Kidney (tissue), 14 donors: ENCODE data around the gene PPP2R2B. TPM values are rescaled to one million over a fixed set of nuclear protein-coding genes. Genes with fewer than 3 reads are reported as not detected.

Experiments used
- DNase-seq, 5 donors: peaks; one replicate each; pipeline ENCODE4 v3.0.0-alpha.2; 2013 to 2020
- FAIRE-seq: peaks from 2 replicates; lab custom pipeline; 2012; peaks lifted over from hg19 to GRCh38; lab: Jason Lieb, UNC
- H3K27ac ChIP-seq, 2 donors: one replicate each; pipeline ENCODE4 v1.7.0; 2013; ENCODE audit warnings: low read depth in 2 of 2, low read length in 2 of 2, inconsistent platforms in 1 of 2
- H3K27me3 ChIP-seq: one replicate; pipeline ENCODE4 v1.7.1; 2013; ENCODE audit warnings: low read length, inconsistent platforms; ENCODE audit not compliant: control insufficient read depth, insufficient read depth
- H3K36me3 ChIP-seq, 3 donors: one replicate each; pipeline versions ENCODE4 v1.7.0 to v1.7.1; 2013; ENCODE audit warnings: low read length in 3 of 3, control low read depth in 1 of 3, inconsistent platforms in 1 of 3; ENCODE audit not compliant: insufficient read depth in 3 of 3, control insufficient read depth in 2 of 3
- H3K4me1 ChIP-seq, 3 donors: one replicate each; pipeline versions ENCODE4 v1.7.0 to v1.7.1; 2013; ENCODE audit warnings: low read length in 3 of 3, inconsistent platforms in 1 of 3, low read depth in 1 of 3; ENCODE audit not compliant: control insufficient read depth in 2 of 3, insufficient read depth in 2 of 3
- H3K4me3 ChIP-seq, 3 donors: one replicate each; pipeline versions ENCODE4 v1.7.0 to v1.8.1; 2013; ENCODE audit warnings: low read length in 3 of 3, control low read depth in 1 of 3, inconsistent platforms in 1 of 3
- H3K9ac ChIP-seq, 3 donors: one replicate each; pipeline versions ENCODE4 v1.7.0 to v1.7.1; 2013; ENCODE audit warnings: low read length in 3 of 3, control low read depth in 1 of 3, inconsistent platforms in 1 of 3
- H3K9me3 ChIP-seq, 3 donors: one replicate each; pipeline versions ENCODE4 v1.7.0 to v1.7.1; 2013; ENCODE audit warnings: low read length in 3 of 3, control low read depth in 1 of 3, inconsistent platforms in 1 of 3; ENCODE audit not compliant: control insufficient read depth in 2 of 3, insufficient read depth in 1 of 3
- intact Hi-C: fragments of 100-400 bp; cut with DNase I; formaldehyde crosslinking; loops from one replicate; pipeline ENCODE4 v1.11.1; 2022
- polyA plus RNA-seq: library from polyadenylated mRNA; stranded (reverse); fragments of 350-450 nt; fragmentation: Illumina TruSeq; extraction: RNeasy Lipid Tissue Mini Kit (QIAGEN cat#74804); gene quantifications from one replicate; pipeline ENCODE4 v1.2.3, GENCODE V29; 2014; ENCODE audit warnings: low read depth, low replicate concordance; ENCODE audit not compliant: insufficient read depth
- total RNA-seq: library from RNA; stranded (reverse); fragmentation: NEBNext Ultra II Directional; extraction: Animal tissue kit (Norgen Biotek cat#: 25700); gene quantifications from one replicate; pipeline ENCODE4 v1.2.1, GENCODE V29; 2021
- TF ChIP-seq, protein P1 (sequence below): IDR thresholded peaks from 3 replicates; pipeline ENCODE4 v1.5.1; 2012; ENCODE audit warnings: mild to moderate bottlenecking, moderate library complexity, borderline replicate concordance; ENCODE audit not compliant: insufficient read depth; ENCODE audit errors: extremely low read depth
- donor health status: control.
- donor health status: control.
- donor health status: control.
- donor health status: control.
- donor health status: control.
- donor health status: DM: yes; HTN: yes; CAD: no.
- donor health status: Normal renal cell carcinoma (clear cell type).

PPP2R2B gene
- total and polyA plus RNA-seq, 2 donors from 2014 or later, result 4.0 to 8.2 TPM

DNA sequence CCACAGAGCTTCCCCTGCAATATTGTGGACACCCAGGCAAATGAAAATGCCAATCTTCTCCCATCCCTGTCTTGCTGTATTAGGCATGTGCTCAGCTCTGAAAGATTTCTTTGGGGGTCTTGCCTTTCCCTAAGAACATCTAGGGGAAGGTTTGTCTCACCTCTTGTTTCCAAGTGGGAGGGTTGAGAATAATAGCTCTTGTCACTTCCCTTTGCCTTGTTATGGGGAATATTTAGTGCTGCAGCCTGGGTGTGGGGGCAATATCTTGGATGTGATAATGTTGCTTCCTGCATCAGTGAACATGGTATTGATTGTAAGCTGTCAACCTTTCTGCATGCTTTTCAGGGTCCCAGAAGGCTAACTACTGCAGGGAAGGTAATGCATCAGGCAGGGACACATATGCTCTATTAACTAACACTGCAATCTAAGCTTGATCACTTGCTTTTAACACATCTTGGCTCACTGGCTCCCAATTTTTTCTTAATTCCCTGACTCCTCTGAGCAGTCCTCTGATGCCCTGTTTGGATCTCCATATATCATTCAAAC is 296.4 kb downstream of the PPP2R2B start:
- Histone ChIP-seq H3K4me3 (no peak overlapping the region), H3K27me3 (no peaks in the 10 kb centered on the region), H3K9ac (no peak overlapping the region), H3K36me3 (no peaks in the 10 kb centered on the region), H3K9me3 (no peaks in the 10 kb centered on the region), H3K27ac (no peak overlapping the region), H3K4me1 (no peaks in the 10 kb centered on the region)
- TF ChIP-seq, protein P1, sequence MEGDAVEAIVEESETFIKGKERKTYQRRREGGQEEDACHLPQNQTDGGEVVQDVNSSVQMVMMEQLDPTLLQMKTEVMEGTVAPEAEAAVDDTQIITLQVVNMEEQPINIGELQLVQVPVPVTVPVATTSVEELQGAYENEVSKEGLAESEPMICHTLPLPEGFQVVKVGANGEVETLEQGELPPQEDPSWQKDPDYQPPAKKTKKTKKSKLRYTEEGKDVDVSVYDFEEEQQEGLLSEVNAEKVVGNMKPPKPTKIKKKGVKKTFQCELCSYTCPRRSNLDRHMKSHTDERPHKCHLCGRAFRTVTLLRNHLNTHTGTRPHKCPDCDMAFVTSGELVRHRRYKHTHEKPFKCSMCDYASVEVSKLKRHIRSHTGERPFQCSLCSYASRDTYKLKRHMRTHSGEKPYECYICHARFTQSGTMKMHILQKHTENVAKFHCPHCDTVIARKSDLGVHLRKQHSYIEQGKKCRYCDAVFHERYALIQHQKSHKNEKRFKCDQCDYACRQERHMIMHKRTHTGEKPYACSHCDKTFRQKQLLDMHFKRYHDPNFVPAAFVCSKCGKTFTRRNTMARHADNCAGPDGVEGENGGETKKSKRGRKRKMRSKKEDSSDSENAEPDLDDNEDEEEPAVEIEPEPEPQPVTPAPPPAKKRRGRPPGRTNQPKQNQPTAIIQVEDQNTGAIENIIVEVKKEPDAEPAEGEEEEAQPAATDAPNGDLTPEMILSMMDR, result no peak
- intact Hi-C loops, result no loop called here
- DNase-seq (no peak), FAIRE-seq (no peak)

DNA sequence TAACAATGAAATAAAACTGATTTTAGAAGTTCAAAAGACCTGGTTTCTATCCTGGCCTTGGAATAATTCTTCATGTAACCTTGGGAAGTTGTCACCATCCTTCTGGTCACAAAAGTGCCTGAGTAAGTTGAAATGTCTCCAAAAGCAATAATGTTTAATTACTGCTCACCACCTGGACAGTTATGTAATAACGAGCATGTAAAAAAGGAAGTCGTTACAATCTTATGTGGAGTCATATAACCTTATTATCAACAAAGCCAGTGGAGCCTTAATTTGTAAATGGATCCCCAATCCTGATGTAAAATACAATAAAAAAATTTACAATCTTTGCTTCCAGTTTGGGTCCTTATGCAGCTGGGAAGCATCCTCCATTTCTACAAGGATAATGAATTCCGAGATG is 298.3 kb downstream of the PPP2R2B start:
- Histone ChIP-seq H3K4me1 (no peaks in the 10 kb centered on the region), H3K9ac (no peak overlapping the region), H3K27ac (no peak overlapping the region), H3K36me3 (no peaks in the 10 kb centered on the region), H3K27me3 (no peaks in the 10 kb centered on the region), H3K4me3 (no peak overlapping the region), H3K9me3 (no peaks in the 10 kb centered on the region)
- TF ChIP-seq, protein P1, result no peak
- intact Hi-C loops, result no loop called here
- FAIRE-seq (no peak), DNase-seq (no peak)

DNA sequence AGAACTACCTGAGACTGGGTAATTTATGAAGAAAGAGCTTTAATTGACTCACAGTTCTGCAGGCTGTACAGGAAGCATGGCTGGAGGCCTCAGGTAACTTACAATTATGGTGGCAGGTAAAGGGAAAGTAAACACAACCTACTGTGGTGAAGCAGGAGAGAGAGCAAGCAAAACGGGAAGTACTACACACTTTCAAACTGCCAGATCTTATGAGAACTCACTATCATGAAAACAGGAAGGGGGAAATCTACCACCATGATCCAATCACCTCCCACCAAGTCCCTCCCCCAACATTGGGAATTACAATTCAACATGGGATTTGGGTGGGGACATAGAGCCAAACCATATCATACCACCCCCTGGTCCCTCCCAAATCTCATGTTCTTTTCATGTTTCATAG is 303.8 kb downstream of the PPP2R2B start:
- Histone ChIP-seq H3K27me3 (no peaks in the 10 kb centered on the region), H3K27ac (no peak overlapping the region), H3K4me1 (no peaks in the 10 kb centered on the region), H3K4me3 (no peak overlapping the region), H3K9ac (no peak overlapping the region), H3K9me3 (no peaks in the 10 kb centered on the region), H3K36me3 (no peaks in the 10 kb centered on the region)
- no peak for FAIRE-seq
- TF ChIP-seq, protein P1, result no peak
- intact Hi-C loops, result no loop called here
- no peak for DNase-seq

- intact Hi-C loops, result no loop called here
- Histone ChIP-seq H3K4me1 (no peaks in the 10 kb centered on the region), H3K4me3 (no peak overlapping the region), H3K27me3 (no peaks in the 10 kb centered on the region), H3K9me3 (no peaks in the 10 kb centered on the region), H3K27ac (no peak overlapping the region), H3K9ac (no peak overlapping the region), H3K36me3 (no peaks in the 10 kb centered on the region)
- DNase-seq (no peak), FAIRE-seq (no peak)
- TF ChIP-seq, protein P1, result no peak
These were observed 310.4 kb downstream of the PPP2R2B start for GRCh38 chr5:146568161-146568560.
